HG02970 (cell line): ENCODE measurements around the gene TBL1X.
"Not testable (repeated sequence)": the region's sequence is repeated elsewhere in the genome, so short reads cannot be mapped to it uniquely, and the experiment has no call there.

Experiments
- ATAC-seq: cut with Tn5 transposase; IDR thresholded peaks from one replicate; pipeline ENCODE4 v1.9.1; 2021; ENCODE audit warnings: mild to moderate bottlenecking, moderate library complexity, moderate number of reproducible peaks; ENCODE audit not compliant: unreplicated experiment, low FRiP score

Gene TBL1X

GRCh38 chrX:9464435-9465371 lies at the start of gene TBL1X:
Gene TBL1X (plus strand): TSS chrX:9465058. CDS start chrX:9653587, 188,529 bp downstream.
- peak; percentile 33 for ATAC-seq

GRCh38 chrX:9416562-9417348 lies 48.1 kb upstream of the TBL1X start:
- ATAC-seq: no peak

DNA sequence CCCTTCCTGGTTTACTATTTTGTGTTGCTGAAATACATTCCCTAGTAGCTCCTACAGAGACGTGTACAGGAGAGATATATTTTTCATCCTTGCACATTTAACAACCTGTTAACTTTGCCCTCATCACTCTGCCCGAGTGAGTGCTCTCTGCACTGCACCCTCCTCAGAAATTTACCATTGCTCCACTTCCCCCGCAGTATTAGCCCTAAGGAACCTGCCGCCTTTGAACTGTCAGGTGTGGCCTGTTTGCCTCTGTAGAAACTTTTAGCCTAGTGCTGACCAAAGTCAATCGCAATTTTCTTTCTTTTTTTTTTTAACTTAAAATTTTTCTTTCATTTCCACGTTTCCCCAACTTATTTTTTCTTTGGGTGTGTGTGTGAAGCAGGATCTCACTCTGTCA lies 46.6 kb upstream of the TBL1X start:
- no peak for ATAC-seq

GRCh38 chrX:9420275-9421265 lies 44.3 kb upstream of the TBL1X start:
- no peak for ATAC-seq

DNA sequence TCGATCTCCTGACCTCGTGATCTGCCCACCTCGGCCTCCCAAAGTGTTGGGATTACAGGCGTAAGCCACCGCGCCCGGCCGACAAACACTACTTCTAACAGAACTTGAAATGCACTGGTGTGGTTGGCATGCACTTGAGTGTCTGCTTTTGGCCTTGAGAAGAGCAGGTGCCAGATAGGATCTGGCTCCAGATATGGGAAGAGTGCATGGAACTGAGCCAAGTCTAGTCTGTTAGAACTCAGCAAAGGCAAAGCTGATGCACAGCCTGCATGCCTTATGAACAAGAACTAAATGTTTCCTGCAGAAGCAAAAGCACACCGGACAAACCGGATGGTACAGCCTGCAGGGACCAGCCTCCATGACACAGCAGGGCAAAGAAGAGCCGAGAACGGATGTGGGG lies 35.1 kb upstream of the TBL1X start:
- no peak for ATAC-seq

DNA sequence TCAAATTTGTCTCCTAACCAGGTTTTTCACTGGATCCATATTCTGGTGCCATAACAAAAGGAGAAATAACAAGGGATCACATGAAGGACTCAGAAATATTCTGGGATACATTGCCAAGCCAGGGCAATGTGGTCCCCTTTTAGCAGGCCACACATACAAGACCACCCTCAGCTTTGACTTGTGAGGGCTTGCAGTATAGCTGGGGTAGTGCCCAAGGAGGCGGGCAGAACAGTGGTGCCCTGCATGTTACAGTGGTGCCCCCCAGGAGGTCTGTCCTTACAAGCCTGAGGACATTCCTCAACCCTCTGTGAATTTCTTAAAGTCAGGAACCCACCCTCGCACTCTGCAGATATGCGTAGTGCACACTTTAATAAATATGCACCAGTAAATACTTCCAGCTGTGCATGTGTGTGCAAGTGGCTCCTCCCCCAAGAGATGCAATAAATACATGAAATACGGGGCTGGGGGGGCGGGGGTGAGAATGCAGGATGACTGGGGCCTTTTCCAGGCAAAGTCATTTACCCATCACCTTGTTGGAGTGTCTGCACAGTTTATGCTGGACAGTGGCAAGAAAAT lies 34.4 kb upstream of the TBL1X start:
- no peak for ATAC-seq

DNA sequence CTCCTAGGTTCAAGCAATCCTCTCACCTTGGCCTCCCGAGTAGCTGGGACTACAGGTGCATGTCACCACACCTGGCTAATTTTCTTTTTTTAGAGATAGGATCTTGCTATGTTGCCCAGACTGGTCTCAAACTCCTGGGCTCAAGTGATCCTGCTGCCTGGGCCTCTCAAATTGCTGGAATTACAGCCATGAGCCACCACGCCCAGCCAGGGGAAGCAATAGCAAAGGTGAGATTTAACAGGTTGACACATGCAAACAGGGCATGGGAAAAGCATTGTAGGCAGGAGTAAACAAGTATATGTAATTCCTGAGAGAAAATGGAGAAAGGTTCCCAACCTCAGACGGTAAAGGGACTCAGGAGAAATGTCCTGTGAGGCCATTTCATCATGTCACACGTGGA lies 33.6 kb upstream of the TBL1X start:
- no peak for ATAC-seq

GRCh38 chrX:9433596-9433995 lies 31.3 kb upstream of the TBL1X start:
- ATAC-seq: no peak

DNA sequence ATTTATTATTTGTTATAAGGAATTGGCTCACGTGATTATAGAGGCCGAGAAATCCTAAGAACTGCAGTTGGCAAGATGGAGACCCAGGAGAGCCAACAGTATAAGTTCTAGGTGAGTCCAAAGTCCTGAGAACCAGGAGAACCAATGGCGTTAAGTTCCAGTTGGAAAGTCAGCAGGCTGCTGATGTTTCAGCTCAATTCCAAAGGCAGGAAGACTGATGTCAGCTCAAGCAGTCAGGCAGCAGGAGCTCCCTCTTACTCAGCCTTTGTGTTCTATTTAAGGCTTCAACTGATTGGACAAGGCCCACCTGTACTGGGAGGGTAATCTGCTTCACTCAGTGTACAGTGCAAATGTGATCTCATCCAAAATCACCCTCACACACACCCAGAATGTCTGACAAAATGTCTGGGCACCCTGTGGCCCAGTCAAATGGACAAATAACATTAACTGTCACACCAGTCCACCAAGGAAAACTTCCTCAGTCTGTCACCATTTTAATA lies 30.8 kb upstream of the TBL1X start:
- no peak for ATAC-seq

- ATAC-seq: not testable (repeated sequence)
These were observed 29.8 kb upstream of the TBL1X start for GRCh38 chrX:9435086-9435485.

DNA sequence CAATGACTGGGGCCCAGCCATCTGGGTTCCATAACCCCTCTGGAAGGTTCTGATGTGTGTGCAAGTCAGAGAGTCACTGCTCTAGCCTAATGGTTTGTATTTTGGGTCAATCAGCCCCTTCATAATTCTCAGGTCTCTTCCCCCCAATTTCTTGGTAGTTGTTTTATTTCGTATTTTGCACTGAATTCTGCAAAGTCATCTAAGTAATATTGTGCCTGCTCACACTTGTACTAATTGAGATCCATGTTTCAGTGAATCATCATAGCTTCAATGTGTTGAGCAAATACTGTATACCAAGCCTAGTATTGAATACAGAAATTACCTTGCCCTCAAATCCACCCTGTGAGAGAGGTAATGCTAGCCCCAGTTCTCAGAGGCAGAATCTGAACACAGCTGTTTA lies 28.0 kb upstream of the TBL1X start:
- ATAC-seq: no peak

GRCh38 chrX:9438933-9439494 lies 25.8 kb upstream of the TBL1X start:
- no peak for ATAC-seq

DNA sequence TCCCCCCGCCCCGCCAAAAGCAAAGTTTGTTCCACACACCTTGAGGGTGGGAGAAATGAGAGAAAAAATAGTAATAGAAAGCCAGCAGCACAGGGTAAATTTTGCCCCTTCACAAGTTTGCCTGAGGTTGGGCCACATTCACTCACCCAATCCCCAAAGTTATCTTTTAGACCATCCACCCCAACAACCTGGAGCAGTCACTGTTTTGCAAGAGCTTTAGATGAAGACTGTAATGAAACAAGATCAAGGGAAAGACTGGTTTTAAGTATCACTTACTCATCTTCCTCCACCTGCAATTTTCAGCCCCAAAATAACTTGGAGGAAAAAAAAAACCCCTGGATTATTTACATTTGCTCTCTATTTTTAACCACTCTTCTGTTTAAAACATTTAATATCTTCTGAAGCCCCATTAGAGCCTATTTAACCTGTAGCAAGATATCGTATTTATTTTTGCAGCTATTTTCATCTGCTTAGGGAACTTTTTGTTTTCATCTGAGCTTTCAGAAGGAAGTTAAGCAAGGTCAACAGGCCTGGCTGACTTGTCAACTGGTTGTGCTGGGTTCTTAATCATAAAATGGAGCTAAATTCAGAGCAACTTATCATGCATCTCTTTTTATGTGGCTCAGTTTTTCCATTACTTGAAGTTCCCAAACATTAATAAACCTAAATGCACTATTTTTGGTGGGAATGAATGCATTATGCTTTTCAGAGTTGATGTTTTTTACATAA lies 24.6 kb upstream of the TBL1X start:
- ATAC-seq: no peak

- ATAC-seq: no peak
These were observed 22.8 kb upstream of the TBL1X start for GRCh38 chrX:9442056-9442455.

- no peak for ATAC-seq
These were observed 21.5 kb upstream of the TBL1X start for GRCh38 chrX:9443327-9443726.

DNA sequence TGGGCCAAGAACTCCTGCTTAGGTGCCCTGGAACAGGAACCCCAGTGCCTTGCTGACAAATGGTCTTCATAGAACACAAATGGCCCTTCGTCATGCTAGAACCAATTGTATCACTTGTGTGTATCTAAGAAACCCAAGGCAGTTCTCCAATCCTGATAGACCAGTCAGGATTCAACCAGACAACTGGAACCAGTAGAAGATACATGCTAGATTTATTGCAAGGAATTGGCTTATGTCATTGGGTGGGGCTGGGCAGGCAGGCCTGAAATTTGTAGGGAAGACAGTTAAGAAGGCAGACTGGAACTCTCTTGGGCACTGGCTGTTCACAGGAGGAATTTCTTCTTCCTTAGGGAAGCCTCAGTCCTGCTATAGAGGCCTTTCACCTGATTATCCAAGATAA lies 17.0 kb upstream of the TBL1X start:
- no peak for ATAC-seq

- no peak for ATAC-seq
These were observed 8.4 kb upstream of the TBL1X start for GRCh38 chrX:9456250-9457074.

DNA sequence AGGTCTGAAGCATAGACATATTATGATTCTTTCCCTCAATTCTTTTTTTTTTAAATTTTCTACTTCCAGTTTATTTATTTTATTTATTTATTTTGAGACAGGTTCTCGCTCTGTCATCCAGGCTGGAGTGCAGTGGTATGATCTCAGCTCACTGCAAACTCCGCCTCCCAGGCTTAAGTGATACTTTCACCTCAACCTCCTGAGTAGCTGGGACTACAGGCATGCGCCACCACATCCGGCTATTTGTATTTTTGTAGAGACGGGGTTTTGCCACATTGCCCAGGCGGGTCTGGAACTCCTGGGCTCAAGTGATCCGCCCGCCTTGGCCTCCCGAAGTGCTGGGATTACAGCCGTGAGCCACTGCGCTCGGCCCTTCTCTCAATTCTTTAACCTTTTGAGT lies 6.8 kb upstream of the TBL1X start:
- ATAC-seq: not testable (repeated sequence)
